HG03103 (cell line): ENCODE data around the gene MAPT.

ENCODE experiments used
- ATAC-seq: cut with Tn5 transposase; IDR thresholded peaks from one replicate; pipeline ENCODE4 v1.9.1; 2021; ENCODE audit warnings: low read depth; ENCODE audit not compliant: unreplicated experiment

Gene MAPT

DNA sequence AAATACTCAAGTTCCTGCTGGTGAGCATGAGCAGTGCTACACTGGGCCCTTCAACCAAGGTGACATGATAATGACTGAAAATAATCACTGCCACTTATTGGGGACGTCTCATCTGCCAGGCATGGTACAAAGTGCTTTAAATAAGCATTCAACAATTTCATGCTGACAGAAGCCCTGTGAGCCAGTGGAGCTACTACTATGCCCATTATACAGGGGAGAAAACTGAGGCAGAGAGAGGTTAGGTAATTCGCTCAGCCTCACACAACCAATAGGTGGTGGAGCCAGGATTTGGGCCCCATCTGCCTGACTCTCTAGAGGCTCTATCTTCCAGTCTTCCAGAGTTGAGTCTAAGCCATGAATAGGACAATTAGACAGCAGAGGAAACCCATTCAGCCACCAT, 74.4 kb downstream of the MAPT start:
- ATAC-seq: no peak

- no peak for ATAC-seq
Observed at GRCh38 chr17:45969726-45970125, 75.4 kb downstream of the MAPT start.

DNA sequence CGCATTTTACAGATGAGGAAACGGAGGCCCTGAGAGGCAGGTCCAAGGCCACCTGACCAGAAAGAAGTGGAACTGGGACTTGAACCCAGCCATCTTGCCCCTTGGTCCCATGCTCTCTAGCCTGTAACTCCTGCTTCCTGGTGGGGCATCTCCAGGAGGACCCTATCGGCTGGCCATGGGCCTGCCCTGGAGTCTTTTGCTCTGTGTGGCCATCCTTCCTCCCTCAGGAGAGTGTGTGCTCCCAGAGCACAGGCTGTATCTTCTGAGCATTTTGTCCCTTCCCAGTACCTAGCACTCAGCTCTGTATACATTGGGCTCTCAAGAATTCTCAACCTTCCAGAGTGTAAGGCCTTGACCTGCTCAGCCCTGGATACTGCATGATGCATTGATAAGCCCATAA, 76.3 kb downstream of the MAPT start:
- ATAC-seq: no peak

DNA sequence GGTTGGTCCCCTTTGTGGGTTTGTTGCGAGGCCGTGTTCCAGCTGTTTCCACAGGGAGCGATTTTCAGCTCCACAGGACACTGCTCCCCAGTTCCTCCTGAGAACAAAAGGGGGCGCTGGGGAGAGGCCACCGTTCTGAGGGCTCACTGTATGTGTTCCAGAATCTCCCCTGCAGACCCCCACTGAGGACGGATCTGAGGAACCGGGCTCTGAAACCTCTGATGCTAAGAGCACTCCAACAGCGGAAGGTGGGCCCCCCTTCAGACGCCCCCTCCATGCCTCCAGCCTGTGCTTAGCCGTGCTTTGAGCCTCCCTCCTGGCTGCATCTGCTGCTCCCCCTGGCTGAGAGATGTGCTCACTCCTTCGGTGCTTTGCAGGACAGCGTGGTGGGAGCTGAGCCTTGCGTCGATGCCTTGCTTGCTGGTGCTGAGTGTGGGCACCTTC, 77.4 kb downstream of the MAPT start:
- no peak for ATAC-seq

DNA sequence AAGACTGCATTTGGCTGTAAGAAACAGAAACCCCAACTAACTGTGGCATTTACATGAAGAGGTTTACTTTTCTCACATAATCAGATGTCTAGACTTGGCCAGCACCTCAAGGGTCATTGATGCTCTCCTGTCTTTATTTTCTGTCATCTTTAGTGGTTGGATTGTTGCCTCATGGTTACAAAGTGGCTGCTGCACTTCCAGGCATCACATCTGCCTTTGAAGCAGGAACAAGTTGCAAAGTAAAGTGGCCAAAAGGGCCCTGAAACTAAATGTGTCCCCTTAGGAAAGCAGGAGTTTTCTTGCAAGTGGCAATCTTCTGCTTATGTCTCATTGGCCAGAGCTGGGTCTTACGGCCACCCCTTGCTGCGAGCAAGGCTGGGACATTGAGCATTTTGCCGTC, 78.2 kb downstream of the MAPT start:
- ATAC-seq: no peak

- no peak for ATAC-seq
Observed at GRCh38 chr17:45973099-45973780, 78.9 kb downstream of the MAPT start.

DNA sequence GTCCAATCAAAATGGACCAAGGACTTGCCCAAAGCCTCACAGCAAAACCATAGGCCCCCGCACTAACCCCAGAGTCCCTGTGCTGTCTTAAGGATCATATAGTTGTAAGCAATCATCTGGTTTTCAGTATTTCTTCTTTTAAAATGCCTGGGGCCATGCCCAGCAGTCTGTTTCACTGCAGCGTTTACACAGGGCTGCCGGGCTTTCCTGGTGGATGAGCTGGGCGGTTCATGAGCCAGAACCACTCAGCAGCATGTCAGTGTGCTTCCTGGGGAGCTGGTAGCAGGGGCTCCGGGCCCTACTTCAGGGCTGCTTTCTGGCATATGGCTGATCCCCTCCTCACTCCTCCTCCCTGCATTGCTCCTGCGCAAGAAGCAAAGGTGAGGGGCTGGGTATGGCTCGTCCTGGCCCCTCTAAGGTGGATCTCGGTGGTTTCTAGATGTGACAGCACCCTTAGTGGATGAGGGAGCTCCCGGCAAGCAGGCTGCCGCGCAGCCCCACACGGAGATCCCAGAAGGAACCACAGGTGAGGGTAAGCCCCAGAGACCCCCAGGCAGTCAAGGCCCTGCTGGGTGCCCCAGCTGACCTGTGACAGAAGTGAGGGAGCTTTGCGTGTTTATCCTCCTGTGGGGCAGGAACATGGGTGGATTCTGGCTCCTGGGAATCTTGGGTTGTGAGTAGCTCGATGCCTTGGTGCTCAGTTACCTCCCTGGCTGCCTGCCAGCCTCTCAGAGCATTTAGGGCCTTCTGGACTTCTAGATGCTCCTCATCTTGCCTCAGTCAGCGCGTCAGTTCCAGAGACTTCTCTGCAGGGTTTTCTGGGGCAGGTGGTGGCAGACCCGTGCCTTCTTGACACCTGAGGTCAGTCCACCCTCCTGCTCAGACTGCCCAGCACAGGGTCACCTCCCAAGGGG, 79.8 kb downstream of the MAPT start:
- ATAC-seq: no peak

- ATAC-seq: no peak
Observed at GRCh38 chr17:45974916-45975630, 80.7 kb downstream of the MAPT start.

DNA sequence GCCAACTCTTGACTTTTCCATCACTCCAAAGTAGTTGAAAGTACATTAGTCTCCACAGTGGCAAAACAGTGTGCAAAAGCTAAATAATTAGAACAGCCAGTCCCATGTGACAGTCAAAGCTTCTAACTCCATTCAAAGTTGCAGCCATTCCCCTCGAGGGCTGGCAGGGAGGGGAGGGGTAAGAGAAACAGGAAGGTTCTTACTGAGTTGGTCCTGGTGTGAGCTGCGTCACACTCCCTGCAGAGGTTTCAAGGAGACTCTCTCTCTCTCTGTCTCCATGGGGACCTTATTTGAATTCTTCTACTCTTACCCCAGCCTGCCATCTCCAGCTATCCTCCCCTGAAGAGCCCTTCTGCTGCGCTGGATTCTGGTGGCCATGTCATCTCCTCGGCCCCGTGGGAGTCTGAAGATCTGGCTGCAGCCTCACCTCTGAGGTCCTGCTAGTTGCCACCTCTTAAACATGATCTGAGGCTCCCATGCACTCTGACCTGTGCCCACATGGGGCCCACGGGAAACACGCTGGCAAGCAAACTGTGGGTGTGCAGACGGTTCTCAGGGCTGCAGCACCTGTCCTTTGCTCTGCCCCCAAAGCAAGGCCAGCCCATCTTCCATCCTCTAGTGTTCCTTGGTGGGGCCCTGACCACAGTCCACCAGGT, 81.4 kb downstream of the MAPT start:
- no peak for ATAC-seq

DNA sequence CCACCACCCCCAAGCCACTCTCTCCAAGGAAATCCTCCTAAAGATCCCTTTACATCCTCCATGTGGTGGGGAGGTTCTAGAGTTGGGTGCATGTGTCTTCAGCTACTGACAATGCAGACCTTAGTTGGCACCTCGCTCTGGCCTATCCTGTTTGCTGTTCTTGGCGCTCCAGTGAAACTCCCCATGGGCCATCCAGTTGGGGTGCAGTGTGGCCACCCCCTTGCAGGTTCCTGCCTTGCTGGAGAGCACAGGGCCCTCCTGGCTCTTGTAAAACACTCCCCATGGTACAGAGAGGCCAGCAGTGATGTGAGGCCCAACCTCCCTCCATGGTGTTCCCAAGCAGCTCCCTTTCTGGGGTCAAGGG, 82.0 kb downstream of the MAPT start:
- ATAC-seq: no peak

- no peak for ATAC-seq
Observed at GRCh38 chr17:45976755-45977505, 82.6 kb downstream of the MAPT start.

GRCh38 chr17:45977506-45977824, 83.1 kb downstream of the MAPT start:
- no peak for ATAC-seq

GRCh38 chr17:45977976-45978626, 83.7 kb downstream of the MAPT start:
- no peak for ATAC-seq

DNA sequence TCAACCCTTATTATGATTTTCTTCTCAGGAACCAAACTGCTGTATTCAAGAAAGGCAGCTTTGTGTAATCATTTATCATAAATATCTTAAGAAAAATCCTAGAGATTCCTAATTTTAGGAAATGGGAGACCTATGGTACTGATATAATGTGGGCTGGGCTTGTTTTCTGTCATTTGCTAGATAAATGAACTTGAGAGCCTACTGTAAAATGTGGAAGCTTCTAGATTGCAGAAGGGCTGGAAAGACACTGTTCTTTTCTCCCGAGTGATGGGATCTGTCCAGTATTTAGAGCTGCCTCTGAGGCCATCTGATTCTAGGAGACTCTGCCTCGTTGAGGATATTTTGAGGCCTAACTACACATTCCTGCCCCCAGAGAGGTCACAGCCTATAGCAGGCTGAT, 84.8 kb downstream of the MAPT start:
- no peak for ATAC-seq

- ATAC-seq: no peak
Observed at GRCh38 chr17:45980855-45981254, 86.5 kb downstream of the MAPT start.

- ATAC-seq: no peak
Observed at GRCh38 chr17:45981306-45981705, 87.0 kb downstream of the MAPT start.

DNA sequence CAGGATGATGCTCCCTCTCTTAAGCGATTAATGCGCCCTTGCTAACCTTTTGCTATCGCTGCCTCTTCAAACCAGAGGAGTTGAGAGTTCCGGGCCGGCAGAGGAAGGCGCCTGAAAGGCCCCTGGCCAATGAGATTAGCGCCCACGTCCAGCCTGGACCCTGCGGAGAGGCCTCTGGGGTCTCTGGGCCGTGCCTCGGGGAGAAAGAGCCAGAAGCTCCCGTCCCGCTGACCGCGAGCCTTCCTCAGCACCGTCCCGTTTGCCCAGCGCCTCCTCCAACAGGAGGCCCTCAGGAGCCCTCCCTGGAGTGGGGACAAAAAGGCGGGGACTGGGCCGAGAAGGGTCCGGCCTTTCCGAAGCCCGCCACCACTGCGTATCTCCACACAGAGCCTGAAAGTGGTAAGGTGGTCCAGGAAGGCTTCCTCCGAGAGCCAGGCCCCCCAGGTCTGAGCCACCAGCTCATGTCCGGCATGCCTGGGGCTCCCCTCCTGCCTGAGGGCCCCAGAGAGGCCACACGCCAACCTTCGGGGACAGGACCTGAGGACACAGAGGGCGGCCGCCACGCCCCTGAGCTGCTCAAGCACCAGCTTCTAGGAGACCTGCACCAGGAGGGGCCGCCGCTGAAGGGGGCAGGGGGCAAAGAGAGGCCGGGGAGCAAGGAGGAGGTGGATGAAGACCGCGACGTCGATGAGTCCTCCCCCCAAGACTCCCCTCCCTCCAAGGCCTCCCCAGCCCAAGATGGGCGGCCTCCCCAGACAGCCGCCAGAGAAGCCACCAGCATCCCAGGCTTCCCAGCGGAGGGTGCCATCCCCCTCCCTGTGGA, 88.6 kb downstream of the MAPT start:
- no peak for ATAC-seq

- ATAC-seq: no peak
Observed at GRCh38 chr17:45983614-45984310, 89.4 kb downstream of the MAPT start.
